ENCODE data around the gene PSMD5.

The PSMD5 gene

DNA sequence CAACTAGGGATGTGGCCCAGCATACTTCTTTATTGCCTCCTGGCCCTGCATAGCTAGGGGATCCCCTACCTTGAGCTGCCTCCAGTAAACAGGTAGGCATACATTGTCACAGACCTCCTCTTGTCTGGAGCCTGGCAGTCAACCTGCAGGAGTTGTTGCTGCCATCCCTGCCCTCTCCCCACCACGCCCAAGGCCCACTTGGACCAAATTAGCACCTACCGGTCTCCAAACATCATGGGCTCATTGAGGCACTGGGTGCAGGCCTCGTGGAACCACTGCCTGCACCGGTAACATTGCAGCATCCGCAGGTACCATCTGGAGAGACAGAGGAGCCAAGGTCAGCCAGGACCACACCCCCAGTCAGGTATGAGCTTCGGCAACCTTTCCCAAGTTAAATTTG is 23.9 kb upstream of the PSMD5 start:
- no peak overlapping the region for H3K27ac ChIP-seq (ENCODE audit: low read depth, low read length)
- H2AFZ ChIP-seq (ENCODE audit: low read depth, low read length, severe bottlenecking): no peak overlapping the region
- H3K4me3 ChIP-seq (ENCODE audit: insufficient read depth, low read length, poor library complexity, severe bottlenecking): no peak overlapping the region
- no peak overlapping the region for H3K9ac ChIP-seq (ENCODE audit: low read length)
- H3K27me3 ChIP-seq (ENCODE audit: low read length): no peaks in the 10 kb centered on the region
- no peaks in the 10 kb centered on the region for H3K79me2 ChIP-seq (ENCODE audit: insufficient read depth, low read length)
- H3F3A ChIP-seq (ENCODE audit: insufficient read depth): peaks cover 22% of the 10 kb centered on the region
- H4K20me1 ChIP-seq (ENCODE audit: low read depth, low read length): no peaks in the 10 kb centered on the region
- no peak overlapping the region for H3K4me2 ChIP-seq (ENCODE audit: low read depth, low read length, poor library complexity, severe bottlenecking)
- TF ChIP-seq EZH2phosphoT487 (conservative IDR thresholded peaks at IDR 0.05; ENCODE audit: low read length): no peak
- TF ChIP-seq, protein P1, sequence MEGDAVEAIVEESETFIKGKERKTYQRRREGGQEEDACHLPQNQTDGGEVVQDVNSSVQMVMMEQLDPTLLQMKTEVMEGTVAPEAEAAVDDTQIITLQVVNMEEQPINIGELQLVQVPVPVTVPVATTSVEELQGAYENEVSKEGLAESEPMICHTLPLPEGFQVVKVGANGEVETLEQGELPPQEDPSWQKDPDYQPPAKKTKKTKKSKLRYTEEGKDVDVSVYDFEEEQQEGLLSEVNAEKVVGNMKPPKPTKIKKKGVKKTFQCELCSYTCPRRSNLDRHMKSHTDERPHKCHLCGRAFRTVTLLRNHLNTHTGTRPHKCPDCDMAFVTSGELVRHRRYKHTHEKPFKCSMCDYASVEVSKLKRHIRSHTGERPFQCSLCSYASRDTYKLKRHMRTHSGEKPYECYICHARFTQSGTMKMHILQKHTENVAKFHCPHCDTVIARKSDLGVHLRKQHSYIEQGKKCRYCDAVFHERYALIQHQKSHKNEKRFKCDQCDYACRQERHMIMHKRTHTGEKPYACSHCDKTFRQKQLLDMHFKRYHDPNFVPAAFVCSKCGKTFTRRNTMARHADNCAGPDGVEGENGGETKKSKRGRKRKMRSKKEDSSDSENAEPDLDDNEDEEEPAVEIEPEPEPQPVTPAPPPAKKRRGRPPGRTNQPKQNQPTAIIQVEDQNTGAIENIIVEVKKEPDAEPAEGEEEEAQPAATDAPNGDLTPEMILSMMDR (IDR thresholded peaks at IDR 0.05; ENCODE audit: insufficient read depth, low read length, poor library complexity, severe bottlenecking): no peak
- no peaks in the 10 kb centered on the region for H3K9me3 ChIP-seq (ENCODE audit: insufficient read depth, low read length)
- no peaks in the 10 kb centered on the region for H3K9me2 ChIP-seq (replicated peaks; ENCODE audit: insufficient read depth, low read length)
- peaks cover 7% of the 10 kb centered on the region for H3K36me3 ChIP-seq (ENCODE audit: low read length)

DNA sequence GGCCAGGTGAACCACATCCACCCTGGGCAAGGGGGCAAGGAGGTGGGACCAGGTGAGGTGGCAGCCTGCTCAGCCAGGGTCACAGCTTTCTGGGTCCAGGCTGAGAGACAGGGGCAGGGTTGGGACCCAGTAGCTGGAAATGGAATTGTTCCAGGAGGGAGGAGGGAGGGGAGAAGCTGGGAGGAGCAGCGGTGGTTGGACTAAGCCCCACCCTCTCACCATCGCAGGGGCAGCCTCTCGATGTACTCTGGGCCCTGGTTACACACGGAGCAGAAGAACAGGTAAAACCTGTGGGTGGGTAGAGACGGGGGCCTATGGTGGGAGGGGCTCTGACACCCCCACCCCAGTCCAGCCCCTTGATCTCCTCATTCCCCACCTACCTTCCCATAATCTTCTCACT is 23.1 kb upstream of the PSMD5 start:
- H2AFZ ChIP-seq (ENCODE audit: low read depth, low read length, severe bottlenecking): no peak overlapping the region
- no peaks in the 10 kb centered on the region for H3K9me2 ChIP-seq (replicated peaks; ENCODE audit: insufficient read depth, low read length)
- no peaks in the 10 kb centered on the region for H4K20me1 ChIP-seq (ENCODE audit: low read depth, low read length)
- H3K27me3 ChIP-seq (ENCODE audit: low read length): no peaks in the 10 kb centered on the region
- peaks cover 14% of the 10 kb centered on the region for H3F3A ChIP-seq (ENCODE audit: insufficient read depth)
- H3K9me3 ChIP-seq (ENCODE audit: insufficient read depth, low read length): no peaks in the 10 kb centered on the region
- no peaks in the 10 kb centered on the region for H3K79me2 ChIP-seq (ENCODE audit: insufficient read depth, low read length)
- no peak overlapping the region for H3K27ac ChIP-seq (ENCODE audit: low read depth, low read length)
- H3K4me3 ChIP-seq (ENCODE audit: insufficient read depth, low read length, poor library complexity, severe bottlenecking): no peak overlapping the region
- no peaks in the 10 kb centered on the region; the same call in 1 of the 2 replicates for H3K36me3 ChIP-seq (ENCODE audit: low read length)
- no peak overlapping the region for H3K9ac ChIP-seq (ENCODE audit: low read length)
- no peak for TF ChIP-seq EZH2phosphoT487 (conservative IDR thresholded peaks at IDR 0.05; ENCODE audit: low read length)
- TF ChIP-seq, protein P1 (IDR thresholded peaks at IDR 0.05; ENCODE audit: insufficient read depth, low read length, poor library complexity, severe bottlenecking): no peak
- H3K4me2 ChIP-seq (ENCODE audit: low read depth, low read length, poor library complexity, severe bottlenecking): no peak overlapping the region

DNA sequence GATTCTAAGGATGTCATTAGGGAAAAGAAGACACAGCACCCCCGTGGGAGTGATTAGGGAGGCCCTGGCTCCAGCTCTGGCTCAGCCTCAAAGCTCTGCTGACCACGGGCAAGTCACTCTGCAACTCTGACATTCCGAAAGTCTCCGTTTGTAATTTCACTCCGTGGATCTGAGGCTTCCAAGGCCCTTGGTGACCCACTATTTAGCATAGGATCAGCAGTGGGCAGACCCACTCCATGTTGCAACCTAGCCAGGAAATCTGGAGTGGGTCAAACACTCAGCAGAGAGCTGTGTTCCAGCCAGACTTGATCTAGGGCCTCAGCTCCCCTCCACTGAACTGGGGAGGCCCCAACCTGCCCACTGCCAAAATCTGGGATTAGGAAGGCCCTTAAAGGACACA is 22.5 kb upstream of the PSMD5 start:
- no peaks in the 10 kb centered on the region for H3K9me2 ChIP-seq (replicated peaks; ENCODE audit: insufficient read depth, low read length)
- no peaks in the 10 kb centered on the region for H3K27me3 ChIP-seq (ENCODE audit: low read length)
- H3K9me3 ChIP-seq (ENCODE audit: insufficient read depth, low read length): no peaks in the 10 kb centered on the region
- peaks cover 8% of the 10 kb centered on the region; the same call in 1 of the 2 replicates for H3F3A ChIP-seq (ENCODE audit: insufficient read depth)
- no peak overlapping the region for H3K4me3 ChIP-seq (ENCODE audit: insufficient read depth, low read length, poor library complexity, severe bottlenecking)
- no peaks in the 10 kb centered on the region; the same call in 1 of the 2 replicates for H3K36me3 ChIP-seq (ENCODE audit: low read length)
- no peaks in the 10 kb centered on the region for H3K79me2 ChIP-seq (ENCODE audit: insufficient read depth, low read length)
- no peak overlapping the region for H3K4me2 ChIP-seq (ENCODE audit: low read depth, low read length, poor library complexity, severe bottlenecking)
- TF ChIP-seq, protein P1 (IDR thresholded peaks at IDR 0.05; ENCODE audit: insufficient read depth, low read length, poor library complexity, severe bottlenecking): no peak
- no peak for TF ChIP-seq EZH2phosphoT487 (conservative IDR thresholded peaks at IDR 0.05; ENCODE audit: low read length)
- no peak overlapping the region for H2AFZ ChIP-seq (ENCODE audit: low read depth, low read length, severe bottlenecking)
- no peak overlapping the region for H3K27ac ChIP-seq (ENCODE audit: low read depth, low read length)
- no peak overlapping the region for H3K9ac ChIP-seq (ENCODE audit: low read length)
- H4K20me1 ChIP-seq (ENCODE audit: low read depth, low read length): no peaks in the 10 kb centered on the region

All from SU-DHL-6 (cell line).